NB4 (cell line): ENCODE results near the gene ENAM.

Source experiments
- DNase-seq: peaks from one replicate; pipeline ENCODE4 v3.0.0; 2010; ENCODE audit warnings: low read depth
- H3K4me3 ChIP-seq: one replicate; pipeline ENCODE4 v1.5.1; 2011; ENCODE audit warnings: mild to moderate bottlenecking, low read depth, low read length, moderate library complexity
- CTCF ChIP-seq: IDR thresholded peaks from one replicate; pipeline ENCODE4 v1.5.1; 2012; ENCODE audit warnings: low read depth, low read length
- MYC ChIP-seq: IDR thresholded peaks from 2 replicates; pipeline ENCODE4 v1.6.1; 2011; ENCODE audit warnings: low read depth, low read length
- POLR2A ChIP-seq: IDR thresholded peaks from 2 replicates; pipeline ENCODE4 v1.6.1; 2011; ENCODE audit warnings: mild to moderate bottlenecking; ENCODE audit not compliant: insufficient read length; ENCODE audit errors: extremely low read depth
- TF ChIP-seq, protein P1 (sequence below): IDR thresholded peaks from 2 replicates; pipeline ENCODE4 v1.6.1; 2011; ENCODE audit warnings: low read depth, low read length

Gene ENAM

DNA sequence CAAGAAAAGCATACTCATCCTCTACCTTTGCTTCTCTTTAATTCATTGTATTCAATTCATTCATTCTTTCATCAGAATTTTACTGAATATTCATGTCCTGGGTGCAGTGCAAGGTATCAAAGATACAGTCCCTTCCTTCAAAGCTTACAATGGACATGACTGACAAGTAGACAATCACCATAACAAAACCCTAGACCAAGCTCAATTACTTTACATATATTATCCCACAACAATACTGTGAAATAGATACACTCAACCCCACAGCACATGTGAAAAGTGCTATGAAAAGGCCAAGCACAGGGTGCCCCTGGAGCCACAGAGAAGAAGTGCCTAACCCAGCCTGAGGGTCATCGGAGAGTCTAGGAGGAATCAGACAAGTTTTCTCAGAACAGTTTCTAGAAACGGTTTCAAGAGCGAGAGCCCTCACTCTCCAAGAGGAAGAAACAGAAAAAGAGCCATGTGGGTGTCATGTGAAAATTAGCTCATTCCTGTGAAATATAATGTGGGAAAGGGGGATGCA is 21.1 kb upstream of the ENAM start:
- no peak overlapping the region for H3K4me3 ChIP-seq
- no peak for DNase-seq
- TF ChIP-seq, protein P1, sequence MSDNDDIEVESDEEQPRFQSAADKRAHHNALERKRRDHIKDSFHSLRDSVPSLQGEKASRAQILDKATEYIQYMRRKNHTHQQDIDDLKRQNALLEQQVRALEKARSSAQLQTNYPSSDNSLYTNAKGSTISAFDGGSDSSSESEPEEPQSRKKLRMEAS = no peak
- no peak for TF ChIP-seq POLR2A
- no peak for TF ChIP-seq CTCF
- no peak for TF ChIP-seq MYC

DNA sequence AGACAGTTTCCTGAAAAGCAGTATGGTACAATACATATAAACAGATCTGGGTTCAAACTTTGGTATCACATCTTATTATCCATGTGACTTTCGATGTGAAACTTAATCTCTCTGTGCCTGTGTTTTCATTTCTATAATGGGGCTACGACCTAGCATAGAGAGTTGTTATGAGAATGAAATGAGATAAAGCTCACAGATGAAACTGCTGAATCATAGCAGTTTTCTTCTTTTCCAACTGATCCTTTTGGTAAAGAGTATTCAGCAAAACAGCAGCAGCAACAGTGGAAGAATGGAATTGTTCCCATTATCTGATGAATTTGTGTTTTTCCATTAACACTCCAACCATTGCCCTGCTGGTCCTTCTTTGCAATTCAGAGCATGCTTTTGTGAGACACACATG is 20.2 kb upstream of the ENAM start:
- DNase-seq = no peak
- no peak overlapping the region for H3K4me3 ChIP-seq
- TF ChIP-seq CTCF (no peak), MYC (no peak), POLR2A (no peak)
- TF ChIP-seq, protein P1 = no peak

DNA sequence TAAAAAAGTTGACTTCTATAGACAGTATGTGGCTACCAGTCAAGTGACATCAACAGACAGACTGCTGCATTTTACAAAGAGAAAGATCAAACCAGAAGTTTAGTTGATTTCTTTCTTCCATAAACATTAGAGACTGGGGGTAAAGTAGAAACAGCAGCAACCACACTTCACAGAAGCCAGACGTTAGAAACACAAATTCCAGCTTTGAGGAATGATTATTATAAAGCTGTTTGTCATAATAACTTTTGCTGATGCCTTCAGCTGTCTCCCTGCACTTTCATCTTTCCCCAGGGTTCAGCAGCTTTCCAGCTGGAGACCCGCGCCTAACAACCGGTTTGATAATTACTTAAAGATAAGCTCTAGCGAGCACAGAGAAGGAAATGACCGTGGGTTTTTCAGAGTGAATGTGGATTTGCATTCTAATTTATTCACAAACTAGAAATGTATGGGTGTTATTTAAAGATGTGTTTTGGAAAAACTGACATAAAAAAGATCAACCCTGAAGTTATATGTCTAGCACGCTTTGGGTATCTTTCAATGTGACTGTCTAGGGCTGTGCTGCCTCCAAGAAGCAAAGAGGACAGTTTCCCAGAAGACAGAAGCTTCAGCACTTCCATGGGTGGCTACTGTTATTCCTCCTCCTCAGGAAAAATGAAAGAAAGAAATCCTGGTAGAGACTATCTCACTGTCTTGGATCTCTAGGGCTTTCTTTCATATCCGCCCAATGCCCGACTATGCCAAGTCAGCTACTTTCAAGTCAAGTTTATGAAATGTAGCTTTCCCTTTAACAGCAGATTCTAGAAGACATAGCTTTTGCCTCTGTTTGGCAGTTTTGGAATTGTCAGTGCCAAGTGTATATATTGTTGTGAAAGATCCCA is 15.0 kb upstream of the ENAM start:
- DNase-seq = no peak
- H3K4me3 ChIP-seq = no peak overlapping the region
- TF ChIP-seq, protein P1 = no peak
- no peak for TF ChIP-seq POLR2A

DNA sequence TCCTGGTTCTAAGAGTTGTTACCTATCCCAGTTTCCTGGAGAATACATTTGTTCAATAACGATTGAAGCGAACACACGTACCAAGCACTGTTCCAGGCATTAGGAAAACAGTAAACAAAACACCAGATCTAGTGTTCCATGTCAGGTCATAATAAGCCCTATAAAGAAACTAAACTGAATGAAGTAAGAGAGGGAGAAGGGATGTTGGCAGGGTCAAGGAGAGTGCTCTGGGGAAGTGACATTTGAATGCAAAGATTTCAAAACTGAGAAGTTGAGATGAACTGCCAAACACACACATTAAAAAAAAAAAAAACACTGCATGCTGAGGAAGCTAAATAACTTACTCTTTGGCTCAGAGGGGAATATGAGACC is 14.4 kb upstream of the ENAM start:
- TF ChIP-seq CTCF (no peak), MYC (no peak), POLR2A (no peak)
- TF ChIP-seq, protein P1 = no peak
- no peak overlapping the region for H3K4me3 ChIP-seq
- DNase-seq = no peak

- TF ChIP-seq, protein P1 = no peak
- TF ChIP-seq POLR2A (no peak), MYC (no peak), CTCF (no peak)
- no peak for DNase-seq
- H3K4me3 ChIP-seq = no peak overlapping the region
Measured at GRCh38 chr4:70619288-70619687, 9.3 kb upstream of the ENAM start.

DNA sequence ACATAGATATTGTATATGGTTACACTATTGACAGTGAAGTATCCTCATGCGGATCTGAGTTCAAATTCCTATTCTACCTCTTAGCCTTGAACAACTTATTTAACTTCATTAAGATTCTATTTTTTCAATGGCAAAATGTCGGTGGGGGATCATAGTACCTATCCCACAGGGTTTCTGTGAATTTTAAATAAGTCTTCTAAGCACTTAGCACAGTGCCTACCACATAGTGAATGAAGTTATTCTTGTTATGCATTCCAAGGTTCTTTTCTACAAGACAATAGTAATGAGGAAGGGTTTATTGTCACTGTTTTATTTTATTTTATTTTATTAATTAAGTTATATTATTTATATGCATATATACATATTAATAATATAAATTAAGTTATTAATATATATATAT is 8.8 kb upstream of the ENAM start:
- H3K4me3 ChIP-seq = no peak overlapping the region
- no peak for DNase-seq
- TF ChIP-seq, protein P1 = no peak
- TF ChIP-seq POLR2A (no peak), MYC (no peak), CTCF (no peak)
